ENCODE data around the gene CIDEB. TPM values are rescaled to one million over a fixed set of nuclear protein-coding genes. Genes with fewer than 3 reads are reported as not detected.
A peak's percentile ranks its signal among the peaks of the same experiment; 100 is the strongest.

The CIDEB gene
- total and polyA plus RNA-seq, 10 of the 15 experiments (the other 5 are each of a cell fraction or from before 2014, with no cell fraction given): 0.34 to 6.3 (median 3.2) TPM

DNA sequence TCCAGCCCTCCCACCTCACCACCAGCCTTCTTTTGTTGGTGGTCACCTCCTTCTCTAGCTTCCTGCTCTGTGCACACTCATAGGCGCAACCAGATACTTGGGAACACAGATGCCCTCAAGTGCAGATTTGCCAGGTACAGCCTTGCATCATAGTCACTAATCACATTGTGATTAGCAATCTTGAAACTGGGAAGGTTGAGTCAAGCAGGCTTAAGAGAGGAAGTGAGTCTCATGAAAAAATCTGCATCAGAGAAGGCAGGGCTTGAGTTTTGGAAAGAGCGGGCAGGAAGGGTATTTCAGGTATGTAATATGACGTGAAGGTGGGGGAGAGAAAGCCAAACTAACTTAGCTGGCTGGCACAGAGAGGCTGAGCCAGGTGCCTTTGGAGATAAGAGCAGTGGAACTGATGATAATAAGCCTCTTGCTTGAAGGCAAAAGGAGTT, 33.7 kb downstream of the CIDEB start (continued):
- TF ChIP-seq, protein P1, sequence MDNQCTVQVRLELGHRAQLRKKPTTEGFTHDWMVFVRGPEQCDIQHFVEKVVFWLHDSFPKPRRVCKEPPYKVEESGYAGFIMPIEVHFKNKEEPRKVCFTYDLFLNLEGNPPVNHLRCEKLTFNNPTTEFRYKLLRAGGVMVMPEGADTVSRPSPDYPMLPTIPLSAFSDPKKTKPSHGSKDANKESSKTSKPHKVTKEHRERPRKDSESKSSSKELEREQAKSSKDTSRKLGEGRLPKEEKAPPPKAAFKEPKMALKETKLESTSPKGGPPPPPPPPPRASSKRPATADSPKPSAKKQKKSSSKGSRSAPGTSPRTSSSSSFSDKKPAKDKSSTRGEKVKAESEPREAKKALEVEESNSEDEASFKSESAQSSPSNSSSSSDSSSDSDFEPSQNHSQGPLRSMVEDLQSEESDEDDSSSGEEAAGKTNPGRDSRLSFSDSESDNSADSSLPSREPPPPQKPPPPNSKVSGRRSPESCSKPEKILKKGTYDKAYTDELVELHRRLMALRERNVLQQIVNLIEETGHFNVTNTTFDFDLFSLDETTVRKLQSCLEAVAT (IDR thresholded peaks at IDR 0.05): no peak
- TF ChIP-seq, protein P2, sequence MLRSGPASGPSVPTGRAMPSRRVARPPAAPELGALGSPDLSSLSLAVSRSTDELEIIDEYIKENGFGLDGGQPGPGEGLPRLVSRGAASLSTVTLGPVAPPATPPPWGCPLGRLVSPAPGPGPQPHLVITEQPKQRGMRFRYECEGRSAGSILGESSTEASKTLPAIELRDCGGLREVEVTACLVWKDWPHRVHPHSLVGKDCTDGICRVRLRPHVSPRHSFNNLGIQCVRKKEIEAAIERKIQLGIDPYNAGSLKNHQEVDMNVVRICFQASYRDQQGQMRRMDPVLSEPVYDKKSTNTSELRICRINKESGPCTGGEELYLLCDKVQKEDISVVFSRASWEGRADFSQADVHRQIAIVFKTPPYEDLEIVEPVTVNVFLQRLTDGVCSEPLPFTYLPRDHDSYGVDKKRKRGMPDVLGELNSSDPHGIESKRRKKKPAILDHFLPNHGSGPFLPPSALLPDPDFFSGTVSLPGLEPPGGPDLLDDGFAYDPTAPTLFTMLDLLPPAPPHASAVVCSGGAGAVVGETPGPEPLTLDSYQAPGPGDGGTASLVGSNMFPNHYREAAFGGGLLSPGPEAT (IDR thresholded peaks at IDR 0.05; ENCODE audit: low read depth): peak; percentile 87
- TF ChIP-seq TBL1XR1 (IDR thresholded peaks at IDR 0.05; ENCODE audit: low read depth, low read length) (no peak), NFXL1 (IDR thresholded peaks at IDR 0.05; ENCODE audit: borderline replicate concordance) (no peak), MTA3 (IDR thresholded peaks at IDR 0.05; ENCODE audit: borderline replicate concordance, low read length) (no peak; the same call in 1 of the 2 replicates), RBBP5 (conservative IDR thresholded peaks at IDR 0.05) (no peak), MYC (IDR thresholded peaks at IDR 0.05; ENCODE audit: insufficient read depth, insufficient read length, insufficient replicate concordance, low read length, severe bottlenecking) (no peak), TAF1 (IDR thresholded peaks at IDR 0.05; ENCODE audit: borderline replicate concordance, low read depth, low read length) (no peak), MEF2A (IDR thresholded peaks at IDR 0.05; ENCODE audit: insufficient read depth, low read depth, low read length) (no peak), MYB (IDR thresholded peaks at IDR 0.05; ENCODE audit: borderline replicate concordance, low read depth, low read length) (no peak), SMC3 (IDR thresholded peaks at IDR 0.05; ENCODE audit: borderline replicate concordance, low read length) (peak; percentile 0; the same call in 1 of the 2 replicates)
- TF ChIP-seq, protein P3, sequence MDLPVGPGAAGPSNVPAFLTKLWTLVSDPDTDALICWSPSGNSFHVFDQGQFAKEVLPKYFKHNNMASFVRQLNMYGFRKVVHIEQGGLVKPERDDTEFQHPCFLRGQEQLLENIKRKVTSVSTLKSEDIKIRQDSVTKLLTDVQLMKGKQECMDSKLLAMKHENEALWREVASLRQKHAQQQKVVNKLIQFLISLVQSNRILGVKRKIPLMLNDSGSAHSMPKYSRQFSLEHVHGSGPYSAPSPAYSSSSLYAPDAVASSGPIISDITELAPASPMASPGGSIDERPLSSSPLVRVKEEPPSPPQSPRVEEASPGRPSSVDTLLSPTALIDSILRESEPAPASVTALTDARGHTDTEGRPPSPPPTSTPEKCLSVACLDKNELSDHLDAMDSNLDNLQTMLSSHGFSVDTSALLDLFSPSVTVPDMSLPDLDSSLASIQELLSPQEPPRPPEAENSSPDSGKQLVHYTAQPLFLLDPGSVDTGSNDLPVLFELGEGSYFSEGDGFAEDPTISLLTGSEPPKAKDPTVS (IDR thresholded peaks at IDR 0.05; ENCODE audit: low read depth, low read length): no peak
- TF ChIP-seq, protein P4, sequence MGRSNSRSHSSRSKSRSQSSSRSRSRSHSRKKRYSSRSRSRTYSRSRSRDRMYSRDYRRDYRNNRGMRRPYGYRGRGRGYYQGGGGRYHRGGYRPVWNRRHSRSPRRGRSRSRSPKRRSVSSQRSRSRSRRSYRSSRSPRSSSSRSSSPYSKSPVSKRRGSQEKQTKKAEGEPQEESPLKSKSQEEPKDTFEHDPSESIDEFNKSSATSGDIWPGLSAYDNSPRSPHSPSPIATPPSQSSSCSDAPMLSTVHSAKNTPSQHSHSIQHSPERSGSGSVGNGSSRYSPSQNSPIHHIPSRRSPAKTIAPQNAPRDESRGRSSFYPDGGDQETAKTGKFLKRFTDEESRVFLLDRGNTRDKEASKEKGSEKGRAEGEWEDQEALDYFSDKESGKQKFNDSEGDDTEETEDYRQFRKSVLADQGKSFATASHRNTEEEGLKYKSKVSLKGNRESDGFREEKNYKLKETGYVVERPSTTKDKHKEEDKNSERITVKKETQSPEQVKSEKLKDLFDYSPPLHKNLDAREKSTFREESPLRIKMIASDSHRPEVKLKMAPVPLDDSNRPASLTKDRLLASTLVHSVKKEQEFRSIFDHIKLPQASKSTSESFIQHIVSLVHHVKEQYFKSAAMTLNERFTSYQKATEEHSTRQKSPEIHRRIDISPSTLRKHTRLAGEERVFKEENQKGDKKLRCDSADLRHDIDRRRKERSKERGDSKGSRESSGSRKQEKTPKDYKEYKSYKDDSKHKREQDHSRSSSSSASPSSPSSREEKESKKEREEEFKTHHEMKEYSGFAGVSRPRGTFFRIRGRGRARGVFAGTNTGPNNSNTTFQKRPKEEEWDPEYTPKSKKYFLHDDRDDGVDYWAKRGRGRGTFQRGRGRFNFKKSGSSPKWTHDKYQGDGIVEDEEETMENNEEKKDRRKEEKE (IDR thresholded peaks at IDR 0.05): no peak
- TF ChIP-seq, protein P5, sequence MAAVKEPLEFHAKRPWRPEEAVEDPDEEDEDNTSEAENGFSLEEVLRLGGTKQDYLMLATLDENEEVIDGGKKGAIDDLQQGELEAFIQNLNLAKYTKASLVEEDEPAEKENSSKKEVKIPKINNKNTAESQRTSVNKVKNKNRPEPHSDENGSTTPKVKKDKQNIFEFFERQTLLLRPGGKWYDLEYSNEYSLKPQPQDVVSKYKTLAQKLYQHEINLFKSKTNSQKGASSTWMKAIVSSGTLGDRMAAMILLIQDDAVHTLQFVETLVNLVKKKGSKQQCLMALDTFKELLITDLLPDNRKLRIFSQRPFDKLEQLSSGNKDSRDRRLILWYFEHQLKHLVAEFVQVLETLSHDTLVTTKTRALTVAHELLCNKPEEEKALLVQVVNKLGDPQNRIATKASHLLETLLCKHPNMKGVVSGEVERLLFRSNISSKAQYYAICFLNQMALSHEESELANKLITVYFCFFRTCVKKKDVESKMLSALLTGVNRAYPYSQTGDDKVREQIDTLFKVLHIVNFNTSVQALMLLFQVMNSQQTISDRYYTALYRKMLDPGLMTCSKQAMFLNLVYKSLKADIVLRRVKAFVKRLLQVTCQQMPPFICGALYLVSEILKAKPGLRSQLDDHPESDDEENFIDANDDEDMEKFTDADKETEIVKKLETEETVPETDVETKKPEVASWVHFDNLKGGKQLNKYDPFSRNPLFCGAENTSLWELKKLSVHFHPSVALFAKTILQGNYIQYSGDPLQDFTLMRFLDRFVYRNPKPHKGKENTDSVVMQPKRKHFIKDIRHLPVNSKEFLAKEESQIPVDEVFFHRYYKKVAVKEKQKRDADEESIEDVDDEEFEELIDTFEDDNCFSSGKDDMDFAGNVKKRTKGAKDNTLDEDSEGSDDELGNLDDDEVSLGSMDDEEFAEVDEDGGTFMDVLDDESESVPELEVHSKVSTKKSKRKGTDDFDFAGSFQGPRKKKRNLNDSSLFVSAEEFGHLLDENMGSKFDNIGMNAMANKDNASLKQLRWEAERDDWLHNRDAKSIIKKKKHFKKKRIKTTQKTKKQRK (IDR thresholded peaks at IDR 0.05; ENCODE audit: low read depth, low read length): no peak
- TF ChIP-seq, protein P6, sequence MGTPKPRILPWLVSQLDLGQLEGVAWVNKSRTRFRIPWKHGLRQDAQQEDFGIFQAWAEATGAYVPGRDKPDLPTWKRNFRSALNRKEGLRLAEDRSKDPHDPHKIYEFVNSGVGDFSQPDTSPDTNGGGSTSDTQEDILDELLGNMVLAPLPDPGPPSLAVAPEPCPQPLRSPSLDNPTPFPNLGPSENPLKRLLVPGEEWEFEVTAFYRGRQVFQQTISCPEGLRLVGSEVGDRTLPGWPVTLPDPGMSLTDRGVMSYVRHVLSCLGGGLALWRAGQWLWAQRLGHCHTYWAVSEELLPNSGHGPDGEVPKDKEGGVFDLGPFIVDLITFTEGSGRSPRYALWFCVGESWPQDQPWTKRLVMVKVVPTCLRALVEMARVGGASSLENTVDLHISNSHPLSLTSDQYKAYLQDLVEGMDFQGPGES (IDR thresholded peaks at IDR 0.05): no peak
